Common myeloid progenitor, CD34-positive (primary cell): ENCODE measurements around the gene PEAK1.

ENCODE experiments used
- CTCF ChIA-PET: fragments of 350-600 bp; sonication (Branson Sonifier 250); formaldehyde crosslinking; loops from one replicate; lab custom pipeline; 2021; ENCODE audit warnings: antibody characterized with exemption; lab: Charles Lee
- POLR2A ChIA-PET: fragments of 350-600 bp; sonication (Branson Sonifier 250); formaldehyde crosslinking; loops from one replicate; lab custom pipeline; 2021; ENCODE audit warnings: antibody characterized with exemption; lab: Charles Lee
- DNase-seq, 3 donors: peaks; one replicate each; pipeline versions ENCODE4 v3.0.0 to v3.0.0-alpha.2; 2013
- H3K27ac ChIP-seq, 2 experiments: 1 replicate in 1 of 2; 2 replicates in 1 of 2; pipeline ENCODE4 v1.7.0; 2013; ENCODE audit warnings: inconsistent platforms in 2 of 2, low read length in 2 of 2, mild to moderate bottlenecking in 2 of 2, low read depth in 1 of 2, moderate library complexity in 1 of 2; ENCODE audit not compliant: severe bottlenecking in 2 of 2, insufficient read depth in 1 of 2, poor library complexity in 1 of 2
- H3K27me3 ChIP-seq, 5 experiments: replicated peaks in 2 of 5; 1 replicate in 3 of 5; 2 replicates in 2 of 5; pipeline versions ENCODE4 v1.6.1 to v1.7.0; 2013; ENCODE audit warnings: low read length in 4 of 5, mild to moderate bottlenecking in 2 of 5, moderate library complexity in 2 of 5, inconsistent platforms in 1 of 5; ENCODE audit not compliant: insufficient read depth in 5 of 5, control insufficient read depth in 4 of 5
- H3K36me3 ChIP-seq, 4 experiments: 1 replicate in 2 of 4; 2 replicates in 2 of 4; pipeline versions ENCODE4 v1.6.1 to v1.7.0; 2013; ENCODE audit warnings: low read length in 3 of 4, control low read depth in 1 of 4, mild to moderate bottlenecking in 1 of 4; ENCODE audit not compliant: control insufficient read depth in 4 of 4, insufficient read depth in 4 of 4
- H3K4me1 ChIP-seq, 4 experiments: 1 replicate in 3 of 4; 2 replicates in 1 of 4; pipeline versions ENCODE4 v1.6.1 to v1.7.1; 2013; ENCODE audit warnings: low read length in 3 of 4, mild to moderate bottlenecking in 3 of 4, control low read depth in 1 of 4, inconsistent platforms in 1 of 4, moderate library complexity in 1 of 4; ENCODE audit not compliant: control insufficient read depth in 4 of 4, insufficient read depth in 4 of 4; ENCODE audit errors: control extremely low read depth in 1 of 4
- H3K4me3 ChIP-seq, 7 experiments: 1 replicate in 4 of 7; 2 replicates in 3 of 7; pipeline versions ENCODE4 v1.5.1 to v1.7.0; 2013; ENCODE audit warnings: mild to moderate bottlenecking in 7 of 7, low read length in 6 of 7, moderate library complexity in 6 of 7, inconsistent platforms in 2 of 7, low read depth in 2 of 7, control low read depth in 1 of 7; ENCODE audit not compliant: insufficient read depth in 4 of 7, control insufficient read depth in 1 of 7; ENCODE audit errors: extremely low read depth in 1 of 7
- H3K9me3 ChIP-seq, 5 experiments: 1 replicate in 4 of 5; 2 replicates in 1 of 5; pipeline versions ENCODE4 v1.6.1 to v1.7.1; 2013; ENCODE audit warnings: low read length in 4 of 5, mild to moderate bottlenecking in 2 of 5, inconsistent platforms in 1 of 5, low read depth in 1 of 5, moderate library complexity in 1 of 5; ENCODE audit not compliant: control insufficient read depth in 4 of 5, insufficient read depth in 2 of 5; ENCODE audit errors: control extremely low read depth in 1 of 5
- WGBS: methylation state at CpG from one replicate; pipeline ENCODE4 v1.1.5; 2013; ENCODE audit not compliant: insufficient coverage; 5-methylcytosine and 5-hydroxymethylcytosine counted together

Gene PEAK1

GRCh38 chr15:77440378-77440999 lies 20.6 kb upstream of the PEAK1 start:
- CTCF ChIA-PET = no interaction called here
- Histone ChIP-seq H3K4me1 (peaks cover 0 to 9% (median 5%) of the 10 kb centered on the region in 4 experiments), H3K27me3 (no peaks in the 10 kb centered on the region), H3K9me3 (no peaks in the 10 kb centered on the region), H3K4me3 (no peak overlapping the region), H3K27ac (no peak overlapping the region), H3K36me3 (no peaks in the 10 kb centered on the region)
- WGBS = 100% methylated on average over 1 of the region's 3 CpGs
- POLR2A ChIA-PET = no interaction called here
- peak in 1 of 3 donors; percentile 21 for DNase-seq

DNA sequence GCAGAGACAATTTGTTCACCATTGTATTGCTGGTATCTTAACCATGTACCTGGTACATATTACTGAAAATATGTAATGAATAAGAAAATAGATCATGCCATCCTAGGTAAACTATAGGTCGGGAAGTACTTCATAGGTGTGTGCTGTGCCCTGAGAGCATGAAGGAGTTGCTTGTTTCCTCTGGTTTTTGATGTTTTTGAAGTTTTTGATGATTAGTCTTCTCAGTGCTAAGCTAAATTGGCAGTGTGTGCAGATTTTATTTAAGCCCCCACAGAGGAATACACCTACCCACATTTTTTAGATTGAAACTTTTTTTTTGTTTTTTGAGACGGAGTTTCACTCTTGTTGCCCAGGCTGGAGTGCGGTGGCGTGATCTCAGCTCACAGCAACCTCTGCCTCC lies 17.4 kb upstream of the PEAK1 start:
- DNase-seq = no peak
- H3K4me3 ChIP-seq = no peak overlapping the region
- H3K27me3 ChIP-seq = no peaks in the 10 kb centered on the region
- no peak overlapping the region for H3K27ac ChIP-seq
- peaks cover 0 to 6% (median 4%) of the 10 kb centered on the region in 4 experiments for H3K4me1 ChIP-seq
- no peaks in the 10 kb centered on the region for H3K9me3 ChIP-seq
- H3K36me3 ChIP-seq = peaks cover 0 to 2% (median 0%) of the 10 kb centered on the region in 4 experiments
- CTCF ChIA-PET = interaction anchor here (1.2 to 2.1 kb wide), 2 partner anchors 13 to 16 kb away, joined by 3 to 8 read pairs; partner anchors contain the start of gene HMG20A
- POLR2A ChIA-PET = interaction anchor here (0.6 to 0.8 kb wide), 2 partner anchors 17 to 1858 kb away, joined by 4 read pairs; partner anchors contain the start of genes HMG20A and PEAK1
- 92% methylated on average over 3 of the region's 4 CpGs for WGBS

GRCh38 chr15:77436822-77437221 lies 16.9 kb upstream of the PEAK1 start:
- 92% methylated on average over 2 of the region's 2 CpGs for WGBS

DNA sequence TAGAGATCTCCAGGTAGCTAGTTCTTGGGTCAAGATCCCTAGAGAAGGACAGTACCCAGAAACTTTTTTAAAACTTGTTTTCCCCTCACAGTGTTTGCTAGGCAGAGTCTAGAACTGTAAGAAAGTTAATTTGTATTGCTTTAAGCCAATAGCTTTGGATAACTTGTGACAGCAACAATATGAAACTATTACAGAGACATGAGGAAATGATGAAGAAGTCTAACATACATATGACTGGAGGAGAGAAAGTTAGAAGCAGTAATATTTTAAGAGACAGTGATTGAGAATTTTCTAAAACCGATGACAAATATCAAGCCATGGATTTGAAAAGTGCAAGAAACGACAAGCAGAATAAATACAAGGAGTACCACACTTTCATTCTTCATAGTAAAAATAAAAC lies 10.7 kb upstream of the PEAK1 start:
- CTCF ChIA-PET = interaction anchor here (0.9 kb wide), 1 partner anchor 9 kb away, joined by 5 read pairs; the partner anchor contains the start of gene HMG20A
- POLR2A ChIA-PET = no interaction called here
- no peaks in the 10 kb centered on the region for H3K9me3 ChIP-seq
- H3K36me3 ChIP-seq = peaks cover 0 to 2% (median 0%) of the 10 kb centered on the region in 4 experiments
- H3K4me3 ChIP-seq = no peak overlapping the region
- no peak for DNase-seq
- no peak overlapping the region for H3K27ac ChIP-seq
- H3K27me3 ChIP-seq = no peaks in the 10 kb centered on the region
- no CpG with 5 or more reads among the region's 2 CpGs for WGBS
- no peaks in the 10 kb centered on the region for H3K4me1 ChIP-seq

More at GRCh38 chr15:77436822-77437221, 16.9 kb upstream of the PEAK1 start:
- H3K9me3 ChIP-seq = no peaks in the 10 kb centered on the region
- DNase-seq = no peak
- ChIA-PET POLR2A (interaction anchor here (0.6 to 0.8 kb wide), 2 partner anchors 17 to 1858 kb away, joined by 4 read pairs; partner anchors contain the start of genes HMG20A and PEAK1), CTCF (interaction anchor here (1.2 to 2.1 kb wide), 2 partner anchors 12 to 16 kb away, joined by 3 to 8 read pairs; partner anchors contain the start of gene HMG20A)
- H3K27ac ChIP-seq = no peak overlapping the region
- peaks cover 0 to 2% (median 2%) of the 10 kb centered on the region in 4 experiments for H3K4me1 ChIP-seq
- H3K36me3 ChIP-seq = peaks cover 0 to 2% (median 0%) of the 10 kb centered on the region in 4 experiments
- H3K4me3 ChIP-seq = no peak overlapping the region
- H3K27me3 ChIP-seq = no peaks in the 10 kb centered on the region

DNA sequence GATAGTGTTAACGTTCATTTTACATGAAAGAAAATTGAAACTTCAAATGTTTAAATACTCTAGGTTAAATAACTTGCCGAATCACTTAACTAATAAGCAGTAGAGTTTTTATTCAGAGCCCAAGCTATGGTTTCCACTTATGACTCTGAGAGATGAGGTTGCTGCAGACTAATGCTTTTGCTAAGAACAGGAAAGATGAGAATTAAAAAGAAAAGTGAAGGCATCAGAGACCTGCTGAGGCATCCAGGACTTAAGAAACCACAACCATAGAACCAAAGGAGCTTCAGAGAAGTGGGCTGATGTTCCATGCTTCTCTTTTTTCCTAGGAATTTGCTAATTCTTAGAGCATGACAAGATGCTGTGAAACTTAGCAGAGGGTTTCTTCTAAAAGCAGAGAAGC lies 10.3 kb upstream of the PEAK1 start:
- peaks cover 0 to 2% (median 0%) of the 10 kb centered on the region in 4 experiments for H3K36me3 ChIP-seq
- H3K4me3 ChIP-seq = no peak overlapping the region
- WGBS = 100% methylated on average over 1 of the region's 2 CpGs
- H3K27ac ChIP-seq = no peak overlapping the region
- ChIA-PET POLR2A (no interaction called here), CTCF (interaction anchor here (0.9 kb wide), 1 partner anchor 9 kb away, joined by 5 read pairs; the partner anchor contains the start of gene HMG20A)
- H3K27me3 ChIP-seq = no peaks in the 10 kb centered on the region
- no peak for DNase-seq
- H3K4me1 ChIP-seq = no peaks in the 10 kb centered on the region
- H3K9me3 ChIP-seq = no peaks in the 10 kb centered on the region

- no peaks in the 10 kb centered on the region for H3K36me3 ChIP-seq
- H3K27ac ChIP-seq = no peak overlapping the region
- 56% methylated on average over 1 of the region's 1 CpG for WGBS
- ChIA-PET CTCF (interaction anchor here (1.2 kb wide), 1 partner anchor 12 kb away, joined by 6 read pairs; no protein-coding TSS in a partner anchor), POLR2A (no interaction called here)
- peaks cover 0 to 5% (median 1%) of the 10 kb centered on the region in 4 experiments for H3K4me1 ChIP-seq
- no peaks in the 10 kb centered on the region for H3K9me3 ChIP-seq
- no peak for DNase-seq
- H3K4me3 ChIP-seq = no peak overlapping the region
- H3K27me3 ChIP-seq = no peaks in the 10 kb centered on the region
These were observed 7.0 kb upstream of the PEAK1 start for GRCh38 chr15:77426871-77427270.

DNA sequence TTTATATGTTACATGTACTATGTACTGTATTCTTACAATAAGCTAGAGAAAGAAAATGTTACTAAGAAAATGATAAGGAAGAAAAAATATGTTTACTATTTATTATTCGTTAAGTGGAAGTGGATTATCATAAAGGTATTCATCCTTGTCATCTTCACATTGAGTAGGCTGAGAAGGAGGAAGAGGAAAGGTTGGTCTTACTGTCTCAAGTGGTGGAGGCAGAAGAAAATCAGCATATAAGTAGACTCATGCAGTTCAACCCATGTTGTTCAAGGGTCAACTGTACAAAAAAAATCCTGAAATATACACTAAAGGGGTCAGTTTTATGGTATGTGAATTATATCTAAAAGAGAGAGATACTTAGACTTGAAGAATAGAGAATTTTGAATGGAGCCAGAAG lies 6.5 kb upstream of the PEAK1 start:
- WGBS = no CpG with 5 or more reads among the region's 1 CpG
- ChIA-PET POLR2A (no interaction called here), CTCF (interaction anchor here (1.2 kb wide), 1 partner anchor 12 kb away, joined by 6 read pairs; no protein-coding TSS in a partner anchor)
- Histone ChIP-seq H3K27me3 (no peaks in the 10 kb centered on the region), H3K27ac (no peak overlapping the region), H3K9me3 (no peaks in the 10 kb centered on the region), H3K4me3 (no peak overlapping the region), H3K4me1 (peaks cover 0 to 10% (median 5%) of the 10 kb centered on the region in 4 experiments), H3K36me3 (no peaks in the 10 kb centered on the region)
- DNase-seq = no peak
